Panc1 (cell line): ENCODE results near the gene VPS35L.
A peak's percentile ranks its signal among the peaks of the same experiment; 100 is the strongest.

Source experiments
- POLR2AphosphoS5 ChIP-seq: IDR thresholded peaks from 2 replicates; pipeline ENCODE4 v1.6.1; 2012; ENCODE audit warnings: mild to moderate bottlenecking, low read depth, low read length, moderate library complexity
- SIN3A ChIP-seq: IDR thresholded peaks from 2 replicates; pipeline ENCODE4 v1.6.1; 2012; ENCODE audit warnings: low read depth, mild to moderate bottlenecking, low read length, moderate library complexity, borderline replicate concordance; ENCODE audit not compliant: insufficient read depth
- TCF7L2 ChIP-seq: IDR thresholded peaks from 2 replicates; pipeline ENCODE4 v1.6.1; 2011; ENCODE audit warnings: mild to moderate bottlenecking, low read depth, low read length, inconsistent platforms
- TF ChIP-seq, protein P1 (sequence below): fragments of 450-650 bp; IDR thresholded peaks from 2 replicates; pipeline ENCODE4 v1.5.1; 2017; ENCODE audit warnings: mild to moderate bottlenecking

DNA sequence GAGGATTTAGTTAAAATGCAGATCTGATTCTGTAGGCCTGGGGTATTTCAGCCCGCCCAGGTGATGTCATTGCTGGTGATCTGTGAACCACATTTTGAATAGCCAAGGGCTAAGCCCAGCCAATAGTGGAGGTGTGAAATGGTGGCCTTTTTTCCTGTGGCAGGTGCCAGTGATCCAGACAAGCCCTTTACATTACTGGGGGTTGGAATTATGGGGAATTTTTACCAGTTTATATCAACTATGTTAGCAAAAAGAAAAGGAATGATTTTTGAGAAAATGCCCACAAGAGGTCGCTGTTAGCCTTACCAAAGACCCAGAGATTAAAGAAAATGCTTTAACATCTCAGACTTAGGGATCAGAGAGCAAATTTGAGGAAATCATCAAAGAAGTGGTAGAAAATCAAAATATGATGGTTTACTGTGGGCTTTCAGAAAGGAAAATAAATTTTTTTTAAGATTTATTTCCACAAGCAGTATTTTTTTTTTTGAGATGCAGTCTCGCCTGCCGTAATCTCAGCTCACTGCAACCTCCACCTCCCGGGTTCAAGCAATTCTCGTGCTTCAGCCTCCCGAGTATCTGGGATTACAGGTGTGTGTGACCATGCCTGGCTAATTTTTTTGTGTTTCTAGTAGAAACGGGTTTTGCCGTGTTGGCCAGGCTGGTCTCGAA is 3.9 kb downstream of the VPS35L start:
- TF ChIP-seq, protein P1, sequence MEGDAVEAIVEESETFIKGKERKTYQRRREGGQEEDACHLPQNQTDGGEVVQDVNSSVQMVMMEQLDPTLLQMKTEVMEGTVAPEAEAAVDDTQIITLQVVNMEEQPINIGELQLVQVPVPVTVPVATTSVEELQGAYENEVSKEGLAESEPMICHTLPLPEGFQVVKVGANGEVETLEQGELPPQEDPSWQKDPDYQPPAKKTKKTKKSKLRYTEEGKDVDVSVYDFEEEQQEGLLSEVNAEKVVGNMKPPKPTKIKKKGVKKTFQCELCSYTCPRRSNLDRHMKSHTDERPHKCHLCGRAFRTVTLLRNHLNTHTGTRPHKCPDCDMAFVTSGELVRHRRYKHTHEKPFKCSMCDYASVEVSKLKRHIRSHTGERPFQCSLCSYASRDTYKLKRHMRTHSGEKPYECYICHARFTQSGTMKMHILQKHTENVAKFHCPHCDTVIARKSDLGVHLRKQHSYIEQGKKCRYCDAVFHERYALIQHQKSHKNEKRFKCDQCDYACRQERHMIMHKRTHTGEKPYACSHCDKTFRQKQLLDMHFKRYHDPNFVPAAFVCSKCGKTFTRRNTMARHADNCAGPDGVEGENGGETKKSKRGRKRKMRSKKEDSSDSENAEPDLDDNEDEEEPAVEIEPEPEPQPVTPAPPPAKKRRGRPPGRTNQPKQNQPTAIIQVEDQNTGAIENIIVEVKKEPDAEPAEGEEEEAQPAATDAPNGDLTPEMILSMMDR = peak; percentile 89
- no peak for TF ChIP-seq POLR2AphosphoS5
- no peak for TF ChIP-seq TCF7L2
- TF ChIP-seq SIN3A = no peak
